AG04449 (cell line): ENCODE results near the gene ARID4B.

Experiments used
- CTCF ChIA-PET: fragments of 350-600 bp; formaldehyde crosslinking; extraction: SDS; loops from one replicate; lab custom pipeline; 2021; ENCODE audit warnings: antibody characterized with exemption; lab: Yijun Ruan, JAX
- POLR2A ChIA-PET: fragments of 400-600, 350-600 bp; formaldehyde crosslinking; extraction: SDS; loops from one replicate; lab custom pipeline; 2020; ENCODE audit warnings: antibody characterized with exemption, inconsistent platforms; lab: Yijun Ruan, JAX
- DNase-seq: peaks from one replicate; pipeline ENCODE4 v3.0.0-alpha.2; 2010; ENCODE audit warnings: low read depth, low spot score
- H3K4me3 ChIP-seq: 2 replicates; pipeline ENCODE4 v1.5.1; 2011; ENCODE audit warnings: low read depth, mild to moderate bottlenecking, control low read depth, low read length
- TF ChIP-seq, protein P1 (sequence below): IDR thresholded peaks from one replicate; pipeline ENCODE4 v1.5.1; 2011; ENCODE audit warnings: mild to moderate bottlenecking, moderate library complexity, low read length, control low read depth, inconsistent platforms; ENCODE audit not compliant: insufficient read depth; ENCODE audit errors: missing control alignments

Gene ARID4B

DNA sequence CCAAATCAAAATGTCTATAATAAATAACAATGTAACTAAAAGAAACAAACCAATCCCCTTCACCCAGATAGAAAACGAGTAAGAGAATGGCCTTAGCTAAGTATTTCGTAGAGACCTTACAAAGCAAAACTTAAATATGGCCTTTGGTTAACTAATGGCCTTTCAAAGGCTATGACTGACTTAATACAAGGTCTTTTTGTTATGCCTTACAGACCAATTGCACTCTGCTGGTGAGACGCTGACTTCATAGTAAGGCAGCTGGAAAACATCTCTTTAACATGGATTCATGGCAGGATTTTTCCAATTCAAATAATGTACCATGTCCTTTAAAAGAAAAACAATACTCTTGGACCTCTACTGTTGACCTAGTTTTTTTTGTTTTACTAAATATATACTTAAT, 23.5 kb upstream of the ARID4B start:
- H3K4me3 ChIP-seq = no peak overlapping the region
- TF ChIP-seq, protein P1, sequence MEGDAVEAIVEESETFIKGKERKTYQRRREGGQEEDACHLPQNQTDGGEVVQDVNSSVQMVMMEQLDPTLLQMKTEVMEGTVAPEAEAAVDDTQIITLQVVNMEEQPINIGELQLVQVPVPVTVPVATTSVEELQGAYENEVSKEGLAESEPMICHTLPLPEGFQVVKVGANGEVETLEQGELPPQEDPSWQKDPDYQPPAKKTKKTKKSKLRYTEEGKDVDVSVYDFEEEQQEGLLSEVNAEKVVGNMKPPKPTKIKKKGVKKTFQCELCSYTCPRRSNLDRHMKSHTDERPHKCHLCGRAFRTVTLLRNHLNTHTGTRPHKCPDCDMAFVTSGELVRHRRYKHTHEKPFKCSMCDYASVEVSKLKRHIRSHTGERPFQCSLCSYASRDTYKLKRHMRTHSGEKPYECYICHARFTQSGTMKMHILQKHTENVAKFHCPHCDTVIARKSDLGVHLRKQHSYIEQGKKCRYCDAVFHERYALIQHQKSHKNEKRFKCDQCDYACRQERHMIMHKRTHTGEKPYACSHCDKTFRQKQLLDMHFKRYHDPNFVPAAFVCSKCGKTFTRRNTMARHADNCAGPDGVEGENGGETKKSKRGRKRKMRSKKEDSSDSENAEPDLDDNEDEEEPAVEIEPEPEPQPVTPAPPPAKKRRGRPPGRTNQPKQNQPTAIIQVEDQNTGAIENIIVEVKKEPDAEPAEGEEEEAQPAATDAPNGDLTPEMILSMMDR = no peak
- ChIA-PET CTCF (interaction anchor here (0.6 to 0.7 kb wide), 2 partner anchors 25 to 71 kb away, joined by 3 to 4 read pairs; no protein-coding TSS in a partner anchor), POLR2A (no interaction called here)
- DNase-seq = no peak

DNA sequence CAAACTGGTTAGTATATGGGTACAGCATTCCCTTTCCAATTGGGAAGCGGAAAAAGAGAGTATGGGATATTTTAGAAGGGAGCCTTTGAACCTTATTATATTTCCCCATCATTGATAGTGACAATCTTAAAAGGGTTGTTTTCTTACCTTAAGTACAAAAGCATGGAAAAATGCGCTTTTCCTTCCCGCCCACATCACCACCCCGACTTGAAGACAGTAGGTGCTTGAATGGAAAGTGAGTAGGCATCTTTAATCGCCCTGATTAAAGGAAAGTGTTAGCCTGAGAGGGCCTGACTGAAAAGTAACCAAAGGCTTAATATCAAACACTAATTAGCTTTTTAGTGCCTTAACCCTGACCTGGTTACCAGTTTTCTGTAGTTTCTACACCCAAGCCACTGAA, 15.7 kb upstream of the ARID4B start:
- POLR2A ChIA-PET = no interaction called here

DNA sequence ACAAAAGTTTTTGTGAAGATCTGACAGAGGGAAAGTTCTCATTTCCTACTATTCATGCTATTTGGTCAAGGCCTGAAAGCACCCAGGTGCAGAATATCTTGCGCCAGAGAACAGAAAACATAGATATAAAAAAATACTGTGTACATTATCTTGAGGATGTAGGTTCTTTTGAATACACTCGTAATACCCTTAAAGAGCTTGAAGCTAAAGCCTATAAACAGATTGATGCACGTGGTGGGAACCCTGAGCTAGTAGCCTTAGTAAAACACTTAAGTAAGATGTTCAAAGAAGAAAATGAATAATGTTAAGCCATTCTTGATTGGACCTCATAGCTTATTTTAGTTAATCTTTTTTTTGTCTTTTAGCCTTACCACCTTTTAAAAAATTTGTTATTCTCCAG, 14.5 kb upstream of the ARID4B start:
- ChIA-PET POLR2A (interaction anchor here (0.6 kb wide), 1 partner anchor 156 kb away, joined by 3 read pairs; no protein-coding TSS in a partner anchor), CTCF (interaction anchor here (1.4 to 2.0 kb wide), 2 partner anchors 14 to 73 kb away, joined by 6 to 7 read pairs; partner anchors contain the start of gene GGPS1)
- H3K4me3 ChIP-seq = no peak overlapping the region
- no peak for DNase-seq
- TF ChIP-seq, protein P1 = no peak

More for the DNA sequence above, 15.7 kb upstream of the ARID4B start:
- no peak for DNase-seq
- TF ChIP-seq, protein P1 = no peak
- CTCF ChIA-PET = no interaction called here
- H3K4me3 ChIP-seq = no peak overlapping the region

GRCh38 chr1:235342039-235342438, 14.1 kb upstream of the ARID4B start:
- DNase-seq = no peak
- H3K4me3 ChIP-seq = no peak overlapping the region
- CTCF ChIA-PET = interaction anchor here (1.4 to 2.0 kb wide), 2 partner anchors 13 to 74 kb away, joined by 6 to 7 read pairs; partner anchors contain the start of gene GGPS1
- POLR2A ChIA-PET = interaction anchor here (0.6 kb wide), 1 partner anchor 156 kb away, joined by 3 read pairs; no protein-coding TSS in a partner anchor
- TF ChIP-seq, protein P1 = no peak

DNA sequence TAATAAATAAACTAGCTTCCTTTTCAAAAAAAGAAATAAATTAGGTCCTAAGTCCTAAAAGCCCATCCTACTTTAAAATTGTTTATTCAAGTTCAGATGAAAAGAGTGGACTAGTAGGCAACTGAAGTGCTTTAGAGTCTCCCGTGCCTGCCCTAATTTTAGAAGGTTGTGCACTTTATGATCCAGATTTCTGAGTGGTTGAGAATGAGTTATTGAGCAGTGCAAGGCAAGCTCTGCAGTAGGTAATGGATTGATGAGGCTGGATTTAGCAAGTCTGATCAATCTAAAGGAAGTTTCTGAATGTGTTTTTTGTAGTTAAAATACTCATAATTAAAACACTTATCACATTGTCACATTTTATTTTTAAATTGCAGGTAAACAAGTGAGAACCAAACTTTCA, 13.4 kb upstream of the ARID4B start:
- ChIA-PET CTCF (interaction anchor here (2.0 kb wide), 1 partner anchor 74 kb away, joined by 7 read pairs; no protein-coding TSS in a partner anchor), POLR2A (no interaction called here)

GRCh38 chr1:235339746-235340145, 11.8 kb upstream of the ARID4B start:
- ChIA-PET POLR2A (no interaction called here), CTCF (interaction anchor here (0.8 kb wide), 1 partner anchor 77 kb away, joined by 3 read pairs; no protein-coding TSS in a partner anchor)
- DNase-seq = no peak
- TF ChIP-seq, protein P1 = no peak
- no peak overlapping the region for H3K4me3 ChIP-seq

More for the DNA sequence above, 13.4 kb upstream of the ARID4B start:
- DNase-seq = no peak
- TF ChIP-seq, protein P1 = no peak
- H3K4me3 ChIP-seq = no peak overlapping the region
